Measurements from ENCODE around the gene LIPA.

Gene LIPA

DNA sequence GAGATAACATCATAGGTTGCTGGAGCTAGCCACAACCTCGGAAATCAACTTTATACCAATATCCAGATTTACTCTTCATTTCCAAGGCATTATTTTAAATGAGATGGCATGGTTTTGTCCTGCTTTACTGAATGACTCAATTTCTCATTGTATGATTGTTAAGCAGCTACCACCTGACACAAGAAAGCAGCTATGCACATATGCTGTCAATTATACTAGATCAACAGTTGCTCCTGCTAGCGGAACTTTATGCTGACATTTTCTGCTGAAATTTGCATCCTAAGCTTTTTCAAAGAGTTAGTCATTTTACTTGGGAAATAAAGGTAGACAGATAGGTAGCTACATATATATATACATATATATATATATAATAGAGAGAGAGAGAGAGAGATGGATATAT lies 35.5 kb downstream of the LIPA start:
- H2AFZ ChIP-seq (ENCODE audit: low read depth, low read length), result no peak overlapping the region
- no peak overlapping the region for H3K4me2 ChIP-seq (ENCODE audit: insufficient read depth, low read length)
- H3K27ac ChIP-seq (ENCODE audit: low read length), result no peak overlapping the region
- H4K20me1 ChIP-seq (ENCODE audit: insufficient read depth, low read length), result no peaks in the 10 kb centered on the region
- H3K9me3 ChIP-seq (ENCODE audit: insufficient read depth, low read length, severe bottlenecking), result no peaks in the 10 kb centered on the region
- H3K36me3 ChIP-seq (ENCODE audit: insufficient read depth, low read length), result no peaks in the 10 kb centered on the region
- H3K4me3 ChIP-seq (ENCODE audit: low read depth in 1 of 2, low read length in 2 of 2), result no peak overlapping the region
- no peaks in the 10 kb centered on the region for H3K27me3 ChIP-seq (ENCODE audit: insufficient read depth, low read length, poor library complexity)
- H3K9ac ChIP-seq (ENCODE audit: low read depth, low read length), result no peak overlapping the region
- no peak for DNase-seq
- H3K79me2 ChIP-seq (ENCODE audit: insufficient read depth, low read length), result no peaks in the 10 kb centered on the region
- peaks cover 6% of the 10 kb centered on the region for H3K4me1 ChIP-seq (ENCODE audit: insufficient read depth, low read length)
- TF ChIP-seq, protein P1, sequence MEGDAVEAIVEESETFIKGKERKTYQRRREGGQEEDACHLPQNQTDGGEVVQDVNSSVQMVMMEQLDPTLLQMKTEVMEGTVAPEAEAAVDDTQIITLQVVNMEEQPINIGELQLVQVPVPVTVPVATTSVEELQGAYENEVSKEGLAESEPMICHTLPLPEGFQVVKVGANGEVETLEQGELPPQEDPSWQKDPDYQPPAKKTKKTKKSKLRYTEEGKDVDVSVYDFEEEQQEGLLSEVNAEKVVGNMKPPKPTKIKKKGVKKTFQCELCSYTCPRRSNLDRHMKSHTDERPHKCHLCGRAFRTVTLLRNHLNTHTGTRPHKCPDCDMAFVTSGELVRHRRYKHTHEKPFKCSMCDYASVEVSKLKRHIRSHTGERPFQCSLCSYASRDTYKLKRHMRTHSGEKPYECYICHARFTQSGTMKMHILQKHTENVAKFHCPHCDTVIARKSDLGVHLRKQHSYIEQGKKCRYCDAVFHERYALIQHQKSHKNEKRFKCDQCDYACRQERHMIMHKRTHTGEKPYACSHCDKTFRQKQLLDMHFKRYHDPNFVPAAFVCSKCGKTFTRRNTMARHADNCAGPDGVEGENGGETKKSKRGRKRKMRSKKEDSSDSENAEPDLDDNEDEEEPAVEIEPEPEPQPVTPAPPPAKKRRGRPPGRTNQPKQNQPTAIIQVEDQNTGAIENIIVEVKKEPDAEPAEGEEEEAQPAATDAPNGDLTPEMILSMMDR (IDR thresholded peaks at IDR 0.05; ENCODE audit: borderline replicate concordance, extremely low read depth, low read length, poor library complexity, severe bottlenecking), result no peak
- TF ChIP-seq EZH2 (IDR thresholded peaks at IDR 0.05; ENCODE audit: borderline replicate concordance, low read depth, low read length, severe bottlenecking), result no peak
- no peak for ATAC-seq (ENCODE audit: insufficient read depth, low read depth)

DNA sequence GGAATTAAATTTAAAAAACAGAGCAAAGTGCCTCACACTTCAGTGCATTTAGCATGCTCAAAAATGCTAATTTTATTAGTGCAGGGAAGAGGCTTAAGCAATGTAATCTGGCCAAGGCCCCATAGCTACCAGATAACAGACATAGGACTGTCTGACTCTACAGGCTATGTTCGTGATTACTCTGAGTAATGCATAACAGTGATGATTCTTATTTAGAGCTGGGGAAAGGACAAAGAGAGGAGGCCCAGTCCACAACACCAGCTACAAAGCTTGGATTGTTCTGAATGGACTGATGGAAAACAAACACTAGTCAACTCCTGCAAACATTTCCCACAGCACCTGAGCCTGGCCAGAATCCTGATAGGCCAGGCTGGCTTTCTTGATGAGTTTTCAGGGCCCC lies 36.1 kb downstream of the LIPA start:
- ATAC-seq (ENCODE audit: insufficient read depth, low read depth), result no peak
- Histone ChIP-seq H3K27ac (ENCODE audit: low read length) (no peak overlapping the region), H3K4me2 (ENCODE audit: insufficient read depth, low read length) (no peak overlapping the region), H3K4me3 (ENCODE audit: low read depth in 1 of 2, low read length in 2 of 2) (no peak overlapping the region), H2AFZ (ENCODE audit: low read depth, low read length) (no peak overlapping the region), H4K20me1 (ENCODE audit: insufficient read depth, low read length) (no peaks in the 10 kb centered on the region), H3K4me1 (ENCODE audit: insufficient read depth, low read length) (peaks cover 6% of the 10 kb centered on the region), H3K79me2 (ENCODE audit: insufficient read depth, low read length) (no peaks in the 10 kb centered on the region), H3K9ac (ENCODE audit: low read depth, low read length) (no peak overlapping the region), H3K27me3 (ENCODE audit: insufficient read depth, low read length, poor library complexity) (no peaks in the 10 kb centered on the region), H3K36me3 (ENCODE audit: insufficient read depth, low read length) (no peaks in the 10 kb centered on the region), H3K9me3 (ENCODE audit: insufficient read depth, low read length, severe bottlenecking) (no peaks in the 10 kb centered on the region)
- TF ChIP-seq, protein P1 (IDR thresholded peaks at IDR 0.05; ENCODE audit: borderline replicate concordance, extremely low read depth, low read length, poor library complexity, severe bottlenecking), result no peak
- TF ChIP-seq EZH2 (IDR thresholded peaks at IDR 0.05; ENCODE audit: borderline replicate concordance, low read depth, low read length, severe bottlenecking), result no peak
- DNase-seq, result no peak

DNA sequence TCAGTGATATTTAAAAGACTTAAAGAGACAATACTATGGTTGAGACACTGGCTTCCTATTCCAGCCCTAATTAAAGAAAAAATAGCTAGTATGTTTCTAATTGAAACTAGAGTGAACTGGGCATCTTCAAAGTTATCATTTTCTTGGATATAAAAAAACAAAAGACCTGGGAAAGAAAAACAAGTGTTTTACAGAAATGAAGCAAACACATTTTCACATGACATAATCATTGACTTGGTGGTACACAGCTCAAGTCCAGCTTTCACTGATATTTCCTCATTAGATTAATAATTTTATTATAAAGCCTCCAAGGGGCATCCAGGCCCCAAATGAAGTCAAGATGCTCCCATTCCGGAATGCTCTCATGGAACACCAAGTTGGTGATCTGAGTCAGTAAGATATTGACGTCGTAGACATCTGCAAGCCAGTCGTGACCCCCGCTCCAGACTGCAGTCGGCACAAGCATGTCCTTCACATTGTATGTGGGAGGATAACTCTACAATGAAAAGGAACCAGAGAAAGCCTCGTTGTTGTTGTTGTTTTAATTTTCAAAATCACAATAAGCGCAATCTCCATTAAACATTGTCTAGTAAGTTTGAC lies 36.9 kb downstream of the LIPA start:
- H2AFZ ChIP-seq (ENCODE audit: low read depth, low read length), result no peak overlapping the region
- H3K36me3 ChIP-seq (ENCODE audit: insufficient read depth, low read length), result no peaks in the 10 kb centered on the region
- H3K9me3 ChIP-seq (ENCODE audit: insufficient read depth, low read length, severe bottlenecking), result no peaks in the 10 kb centered on the region
- TF ChIP-seq, protein P1 (IDR thresholded peaks at IDR 0.05; ENCODE audit: borderline replicate concordance, extremely low read depth, low read length, poor library complexity, severe bottlenecking), result no peak
- TF ChIP-seq EZH2 (IDR thresholded peaks at IDR 0.05; ENCODE audit: borderline replicate concordance, low read depth, low read length, severe bottlenecking), result no peak
- H3K27me3 ChIP-seq (ENCODE audit: insufficient read depth, low read length, poor library complexity), result no peaks in the 10 kb centered on the region
- ATAC-seq (ENCODE audit: insufficient read depth, low read depth), result no peak
- no peak for DNase-seq
- no peak overlapping the region for H3K9ac ChIP-seq (ENCODE audit: low read depth, low read length)
- no peak overlapping the region for H3K4me2 ChIP-seq (ENCODE audit: insufficient read depth, low read length)
- H3K4me1 ChIP-seq (ENCODE audit: insufficient read depth, low read length), result peaks cover 6% of the 10 kb centered on the region
- H3K27ac ChIP-seq (ENCODE audit: low read length), result no peak overlapping the region
- no peak overlapping the region for H3K4me3 ChIP-seq (ENCODE audit: low read depth in 1 of 2, low read length in 2 of 2)
- H3K79me2 ChIP-seq (ENCODE audit: insufficient read depth, low read length), result no peaks in the 10 kb centered on the region
- H4K20me1 ChIP-seq (ENCODE audit: insufficient read depth, low read length), result no peaks in the 10 kb centered on the region

Measured in DND-41 (cell line).